ENCODE measurements around the gene AIG1. TPM values are rescaled to one million over a fixed set of nuclear protein-coding genes. Genes with fewer than 3 reads are reported as not detected.

Gene AIG1
- polyA plus RNA-seq, 1 donor from 2014 or later: 23.2 TPM

DNA sequence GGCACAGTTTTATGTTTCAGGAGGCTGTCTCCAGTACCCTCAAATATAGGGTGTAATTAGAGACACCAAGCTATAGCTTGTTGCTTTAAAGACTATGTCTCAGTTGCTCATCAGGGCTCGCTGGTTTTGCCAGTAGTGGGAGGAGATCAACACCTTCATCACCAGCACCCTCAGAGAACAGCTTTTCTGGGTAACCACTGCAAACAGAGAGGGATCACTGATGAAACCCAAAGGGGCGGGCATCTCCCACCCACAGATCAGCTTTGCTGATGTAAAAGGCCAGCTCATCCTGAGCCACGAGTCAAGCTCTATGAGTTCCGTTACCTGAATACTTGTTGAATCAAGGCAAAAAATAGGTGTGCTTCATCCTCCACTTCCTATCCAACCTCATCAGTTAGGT lies 187.7 kb downstream of the AIG1 start:
- H3K9me2 ChIP-seq (ENCODE audit: insufficient read depth, low read length): no peaks in the 10 kb centered on the region
- no peaks in the 10 kb centered on the region for H3K36me3 ChIP-seq (ENCODE audit: insufficient read depth, low read length)
- no peak overlapping the region for H3K9ac ChIP-seq (ENCODE audit: low read length)
- H3F3A ChIP-seq (ENCODE audit: insufficient read depth, low read length, poor library complexity, severe bottlenecking): no peaks in the 10 kb centered on the region
- H3K4me3 ChIP-seq (ENCODE audit: low read length): no peak overlapping the region
- H3K27ac ChIP-seq (ENCODE audit: low read length): no peak overlapping the region
- TF ChIP-seq EZH2 (IDR thresholded peaks at IDR 0.05; ENCODE audit: borderline replicate concordance, insufficient read depth, low read length, poor library complexity, severe bottlenecking) (no peak), TAF1 (IDR thresholded peaks at IDR 0.05; ENCODE audit: low read depth) (no peak), POLR2AphosphoS5 (IDR thresholded peaks at IDR 0.05) (no peak), EP300 (conservative IDR thresholded peaks at IDR 0.05; ENCODE audit: poor library complexity, severe bottlenecking) (no peak), SMC3 (conservative IDR thresholded peaks at IDR 0.05; ENCODE audit: poor library complexity) (no peak), MXI1 (conservative IDR thresholded peaks at IDR 0.05; ENCODE audit: poor library complexity, severe bottlenecking) (no peak), RAD21 (conservative IDR thresholded peaks at IDR 0.05) (no peak)
- TF ChIP-seq, protein P1, sequence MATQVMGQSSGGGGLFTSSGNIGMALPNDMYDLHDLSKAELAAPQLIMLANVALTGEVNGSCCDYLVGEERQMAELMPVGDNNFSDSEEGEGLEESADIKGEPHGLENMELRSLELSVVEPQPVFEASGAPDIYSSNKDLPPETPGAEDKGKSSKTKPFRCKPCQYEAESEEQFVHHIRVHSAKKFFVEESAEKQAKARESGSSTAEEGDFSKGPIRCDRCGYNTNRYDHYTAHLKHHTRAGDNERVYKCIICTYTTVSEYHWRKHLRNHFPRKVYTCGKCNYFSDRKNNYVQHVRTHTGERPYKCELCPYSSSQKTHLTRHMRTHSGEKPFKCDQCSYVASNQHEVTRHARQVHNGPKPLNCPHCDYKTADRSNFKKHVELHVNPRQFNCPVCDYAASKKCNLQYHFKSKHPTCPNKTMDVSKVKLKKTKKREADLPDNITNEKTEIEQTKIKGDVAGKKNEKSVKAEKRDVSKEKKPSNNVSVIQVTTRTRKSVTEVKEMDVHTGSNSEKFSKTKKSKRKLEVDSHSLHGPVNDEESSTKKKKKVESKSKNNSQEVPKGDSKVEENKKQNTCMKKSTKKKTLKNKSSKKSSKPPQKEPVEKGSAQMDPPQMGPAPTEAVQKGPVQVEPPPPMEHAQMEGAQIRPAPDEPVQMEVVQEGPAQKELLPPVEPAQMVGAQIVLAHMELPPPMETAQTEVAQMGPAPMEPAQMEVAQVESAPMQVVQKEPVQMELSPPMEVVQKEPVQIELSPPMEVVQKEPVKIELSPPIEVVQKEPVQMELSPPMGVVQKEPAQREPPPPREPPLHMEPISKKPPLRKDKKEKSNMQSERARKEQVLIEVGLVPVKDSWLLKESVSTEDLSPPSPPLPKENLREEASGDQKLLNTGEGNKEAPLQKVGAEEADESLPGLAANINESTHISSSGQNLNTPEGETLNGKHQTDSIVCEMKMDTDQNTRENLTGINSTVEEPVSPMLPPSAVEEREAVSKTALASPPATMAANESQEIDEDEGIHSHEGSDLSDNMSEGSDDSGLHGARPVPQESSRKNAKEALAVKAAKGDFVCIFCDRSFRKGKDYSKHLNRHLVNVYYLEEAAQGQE (IDR thresholded peaks at IDR 0.05; ENCODE audit: borderline replicate concordance): no peak
- TF ChIP-seq, protein P2, sequence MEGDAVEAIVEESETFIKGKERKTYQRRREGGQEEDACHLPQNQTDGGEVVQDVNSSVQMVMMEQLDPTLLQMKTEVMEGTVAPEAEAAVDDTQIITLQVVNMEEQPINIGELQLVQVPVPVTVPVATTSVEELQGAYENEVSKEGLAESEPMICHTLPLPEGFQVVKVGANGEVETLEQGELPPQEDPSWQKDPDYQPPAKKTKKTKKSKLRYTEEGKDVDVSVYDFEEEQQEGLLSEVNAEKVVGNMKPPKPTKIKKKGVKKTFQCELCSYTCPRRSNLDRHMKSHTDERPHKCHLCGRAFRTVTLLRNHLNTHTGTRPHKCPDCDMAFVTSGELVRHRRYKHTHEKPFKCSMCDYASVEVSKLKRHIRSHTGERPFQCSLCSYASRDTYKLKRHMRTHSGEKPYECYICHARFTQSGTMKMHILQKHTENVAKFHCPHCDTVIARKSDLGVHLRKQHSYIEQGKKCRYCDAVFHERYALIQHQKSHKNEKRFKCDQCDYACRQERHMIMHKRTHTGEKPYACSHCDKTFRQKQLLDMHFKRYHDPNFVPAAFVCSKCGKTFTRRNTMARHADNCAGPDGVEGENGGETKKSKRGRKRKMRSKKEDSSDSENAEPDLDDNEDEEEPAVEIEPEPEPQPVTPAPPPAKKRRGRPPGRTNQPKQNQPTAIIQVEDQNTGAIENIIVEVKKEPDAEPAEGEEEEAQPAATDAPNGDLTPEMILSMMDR (IDR thresholded peaks at IDR 0.05; ENCODE audit: poor library complexity, severe bottlenecking): no peak
- H3K27me3 ChIP-seq (ENCODE audit: insufficient read depth, low read depth, low read length): no peaks in the 10 kb centered on the region
- no peaks in the 10 kb centered on the region for H3K79me2 ChIP-seq (replicated peaks; ENCODE audit: insufficient read depth, low read length)
- no peak overlapping the region for H3K4me2 ChIP-seq (ENCODE audit: low read length)
- H3K9me3 ChIP-seq (ENCODE audit: low read length): no peaks in the 10 kb centered on the region
- H4K20me1 ChIP-seq (ENCODE audit: insufficient read depth): no peaks in the 10 kb centered on the region
- no peak overlapping the region for H2AFZ ChIP-seq (ENCODE audit: low read depth, low read length)

DNA sequence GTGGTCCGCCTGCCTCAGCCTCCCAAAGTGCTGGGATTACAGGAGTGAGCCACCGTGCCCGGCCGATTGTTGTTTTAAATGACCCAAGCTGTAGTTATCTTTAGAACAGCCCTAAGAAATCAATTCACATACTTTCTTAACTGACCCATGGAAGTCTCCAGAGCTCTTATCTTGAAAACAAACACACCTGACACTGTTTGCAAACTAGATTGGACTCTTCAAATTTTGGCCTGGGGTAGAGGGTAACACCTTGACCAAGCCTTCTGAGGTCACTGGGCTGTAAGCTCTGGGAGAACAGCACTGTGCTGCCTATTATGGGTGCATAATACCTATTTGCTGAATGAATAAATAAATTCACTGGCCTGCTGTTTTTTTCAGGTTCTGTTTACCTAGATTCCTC lies 190.6 kb downstream of the AIG1 start:
- TF ChIP-seq SMC3 (conservative IDR thresholded peaks at IDR 0.05; ENCODE audit: poor library complexity) (no peak), EP300 (conservative IDR thresholded peaks at IDR 0.05; ENCODE audit: poor library complexity, severe bottlenecking) (no peak), POLR2AphosphoS5 (IDR thresholded peaks at IDR 0.05) (no peak), TAF1 (IDR thresholded peaks at IDR 0.05; ENCODE audit: low read depth) (no peak), RAD21 (conservative IDR thresholded peaks at IDR 0.05) (no peak)
- TF ChIP-seq, protein P1 (IDR thresholded peaks at IDR 0.05; ENCODE audit: borderline replicate concordance): no peak
- TF ChIP-seq, protein P2 (IDR thresholded peaks at IDR 0.05; ENCODE audit: poor library complexity, severe bottlenecking): no peak
- no peaks in the 10 kb centered on the region for H3K36me3 ChIP-seq (ENCODE audit: insufficient read depth, low read length)
- peaks cover 6% of the 10 kb centered on the region for H3K9me3 ChIP-seq (ENCODE audit: low read length)
- no peak overlapping the region for H3K4me2 ChIP-seq (ENCODE audit: low read length)
- H3K27ac ChIP-seq (ENCODE audit: low read length): no peak overlapping the region
- no peak overlapping the region for H3K4me3 ChIP-seq (ENCODE audit: low read length)
- no peaks in the 10 kb centered on the region for H3F3A ChIP-seq (ENCODE audit: insufficient read depth, low read length, poor library complexity, severe bottlenecking)
- H4K20me1 ChIP-seq (ENCODE audit: insufficient read depth): no peaks in the 10 kb centered on the region
- H2AFZ ChIP-seq (ENCODE audit: low read depth, low read length): no peak overlapping the region
- H3K79me2 ChIP-seq (replicated peaks; ENCODE audit: insufficient read depth, low read length): no peaks in the 10 kb centered on the region
- no peaks in the 10 kb centered on the region for H3K27me3 ChIP-seq (ENCODE audit: insufficient read depth, low read depth, low read length)
- H3K9ac ChIP-seq (ENCODE audit: low read length): no peak overlapping the region
- H3K9me2 ChIP-seq (ENCODE audit: insufficient read depth, low read length): no peaks in the 10 kb centered on the region
